OCI-LY7 (cell line): ENCODE results near the gene ITK.

Experiments used
- EZH2phosphoT487 ChIP-seq: fragments of 200-600 bp; sonication (generic); IDR thresholded peaks from 2 replicates; pipeline ENCODE4 v1.6.1; 2018; ENCODE audit warnings: low read depth, borderline replicate concordance, mild to moderate bottlenecking, mixed run types, antibody characterized with exemption, low read length, moderate library complexity, mixed read lengths
- TF ChIP-seq, protein P1 (sequence below): fragments of 200-600 bp; sonication (generic); conservative IDR thresholded peaks from 2 replicates; pipeline ENCODE4 v1.5.1; 2014; ENCODE audit warnings: mild to moderate bottlenecking, antibody characterized with exemption, low read length, moderate library complexity, mixed read lengths

DNA sequence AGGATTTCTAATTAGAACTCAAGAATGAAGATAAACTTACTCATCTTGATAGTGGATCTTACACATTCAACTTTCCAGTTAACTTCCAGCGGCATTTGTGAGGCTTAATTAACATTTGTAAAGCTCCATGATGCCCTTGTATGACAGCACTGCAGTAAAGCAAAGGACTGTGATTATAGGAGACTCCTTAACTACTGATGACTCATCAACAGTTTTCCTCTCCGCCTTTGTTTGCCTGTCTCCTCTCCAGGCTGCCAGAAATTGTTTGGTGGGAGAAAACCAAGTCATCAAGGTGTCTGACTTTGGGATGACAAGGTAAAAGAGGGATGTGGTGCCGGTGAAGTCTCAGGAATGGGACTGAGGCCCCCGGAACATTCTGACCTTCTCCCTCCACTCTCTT, 64.8 kb downstream of the ITK start:
- TF ChIP-seq, protein P1, sequence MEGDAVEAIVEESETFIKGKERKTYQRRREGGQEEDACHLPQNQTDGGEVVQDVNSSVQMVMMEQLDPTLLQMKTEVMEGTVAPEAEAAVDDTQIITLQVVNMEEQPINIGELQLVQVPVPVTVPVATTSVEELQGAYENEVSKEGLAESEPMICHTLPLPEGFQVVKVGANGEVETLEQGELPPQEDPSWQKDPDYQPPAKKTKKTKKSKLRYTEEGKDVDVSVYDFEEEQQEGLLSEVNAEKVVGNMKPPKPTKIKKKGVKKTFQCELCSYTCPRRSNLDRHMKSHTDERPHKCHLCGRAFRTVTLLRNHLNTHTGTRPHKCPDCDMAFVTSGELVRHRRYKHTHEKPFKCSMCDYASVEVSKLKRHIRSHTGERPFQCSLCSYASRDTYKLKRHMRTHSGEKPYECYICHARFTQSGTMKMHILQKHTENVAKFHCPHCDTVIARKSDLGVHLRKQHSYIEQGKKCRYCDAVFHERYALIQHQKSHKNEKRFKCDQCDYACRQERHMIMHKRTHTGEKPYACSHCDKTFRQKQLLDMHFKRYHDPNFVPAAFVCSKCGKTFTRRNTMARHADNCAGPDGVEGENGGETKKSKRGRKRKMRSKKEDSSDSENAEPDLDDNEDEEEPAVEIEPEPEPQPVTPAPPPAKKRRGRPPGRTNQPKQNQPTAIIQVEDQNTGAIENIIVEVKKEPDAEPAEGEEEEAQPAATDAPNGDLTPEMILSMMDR, result no peak
- no peak for TF ChIP-seq EZH2phosphoT487
